HUES48 (cell line): ENCODE measurements around the gene GNPAT.

Source experiments
- H3K27ac ChIP-seq: one replicate; pipeline ENCODE4 v1.7.0; 2013; ENCODE audit warnings: low read depth, low read length, inconsistent platforms
- H3K27me3 ChIP-seq: 2 replicates; pipeline ENCODE4 v1.6.1; 2013; ENCODE audit warnings: mild to moderate bottlenecking, low read length; ENCODE audit not compliant: control insufficient read depth, insufficient read depth
- H3K36me3 ChIP-seq: 2 replicates; pipeline ENCODE4 v1.6.1; 2013; ENCODE audit warnings: low read length; ENCODE audit not compliant: control insufficient read depth, insufficient read depth
- H3K4me1 ChIP-seq: 2 replicates; pipeline ENCODE4 v1.6.1; 2013; ENCODE audit warnings: mild to moderate bottlenecking, low read length; ENCODE audit not compliant: control insufficient read depth, insufficient read depth
- H3K4me3 ChIP-seq: 2 replicates; pipeline ENCODE4 v1.5.1; 2013; ENCODE audit warnings: mild to moderate bottlenecking, low read depth, low read length
- H3K9ac ChIP-seq: 2 replicates; pipeline ENCODE4 v1.6.1; 2013; ENCODE audit warnings: mild to moderate bottlenecking, low read depth, low read length, moderate library complexity
- H3K9me3 ChIP-seq: 2 replicates; pipeline ENCODE4 v1.6.1; 2013; ENCODE audit warnings: low read length; ENCODE audit not compliant: control insufficient read depth, insufficient read depth

The GNPAT gene

GRCh38 chr1:231240883-231241735, at the start of gene GNPAT:
TSS of gene GNPAT (plus strand) at chr1:231241212. CDS start at chr1:231241379, 167 bp downstream.
- peaks cover 19% of the 10 kb centered on the region for H3K36me3 ChIP-seq
- no peaks in the 10 kb centered on the region for H3K27me3 ChIP-seq
- H3K9me3 ChIP-seq, result no peaks in the 10 kb centered on the region
- H3K27ac ChIP-seq, result peak within 1 kb of the TSS; percentile 65
- peak within 1 kb of the TSS; percentile 88 for H3K4me3 ChIP-seq
- peaks cover 5% of the 10 kb centered on the region for H3K4me1 ChIP-seq
- peak within 1 kb of the TSS; percentile 71 for H3K9ac ChIP-seq

DNA sequence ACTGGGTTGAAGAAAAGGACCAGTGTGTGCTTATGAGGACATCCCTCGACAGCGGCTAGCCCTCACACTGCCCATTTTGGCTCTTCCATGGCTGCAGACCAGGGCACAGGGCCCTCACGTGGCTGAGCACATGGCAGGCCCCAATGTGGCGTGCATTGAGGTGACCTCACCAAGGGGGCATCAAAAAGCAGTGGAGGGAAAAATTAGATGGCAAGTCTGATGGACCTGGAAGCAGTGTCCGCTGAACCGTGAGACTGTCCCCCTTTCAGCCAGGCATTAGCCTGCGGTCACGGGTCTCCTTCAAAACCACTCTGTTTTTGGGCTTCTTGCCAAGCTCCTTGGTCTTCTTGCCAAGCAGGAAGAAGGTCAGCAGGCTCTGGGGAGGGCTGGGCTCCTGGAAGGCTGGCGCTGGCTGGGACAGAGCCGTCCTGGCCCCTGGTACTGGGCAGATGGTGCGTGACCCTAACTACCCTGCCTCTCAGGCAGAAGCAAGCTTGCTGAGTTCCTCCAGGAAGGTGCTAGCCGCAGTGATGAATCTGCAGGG, 48.3 kb upstream of the GNPAT start:
- Histone ChIP-seq H3K36me3 (no peaks in the 10 kb centered on the region), H3K4me3 (no peak overlapping the region), H3K27me3 (peaks cover 14% of the 10 kb centered on the region), H3K9me3 (no peaks in the 10 kb centered on the region), H3K4me1 (no peaks in the 10 kb centered on the region), H3K27ac (no peak overlapping the region), H3K9ac (no peak overlapping the region)

DNA sequence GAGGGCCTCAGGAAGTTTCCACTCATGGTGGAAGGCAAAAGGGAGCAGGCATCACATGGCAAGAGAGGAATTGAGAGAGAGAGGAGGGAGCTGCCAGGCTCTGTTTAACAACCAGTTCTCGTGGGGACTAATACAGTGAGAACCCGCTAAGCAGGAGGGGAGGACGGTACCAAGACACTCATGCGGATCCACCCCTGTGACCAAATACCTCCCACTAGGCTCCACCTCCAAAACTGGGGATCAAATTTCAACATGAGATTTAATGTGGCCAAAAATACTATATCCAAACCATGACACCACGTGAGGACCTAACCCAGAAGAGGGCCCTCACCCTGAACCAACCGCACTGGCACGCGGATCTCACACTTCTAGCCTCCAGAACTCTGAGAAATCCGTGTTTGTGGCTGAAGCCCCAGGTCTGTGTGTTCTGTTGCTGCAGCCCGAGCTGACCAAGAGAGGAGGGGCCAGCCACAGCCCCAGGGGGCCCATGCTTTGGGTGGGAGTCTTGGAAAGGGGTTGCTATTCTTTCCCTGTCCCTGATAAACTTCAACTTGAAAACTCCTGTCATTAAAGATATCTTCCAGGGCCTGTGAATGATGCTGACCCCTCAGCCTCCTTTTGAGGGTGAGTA, 47.2 kb upstream of the GNPAT start:
- Histone ChIP-seq H3K9me3 (no peaks in the 10 kb centered on the region), H3K4me1 (no peaks in the 10 kb centered on the region), H3K27ac (no peak overlapping the region), H3K27me3 (peaks cover 4% of the 10 kb centered on the region; the same call in 1 of the 2 replicates), H3K36me3 (no peaks in the 10 kb centered on the region), H3K9ac (no peak overlapping the region), H3K4me3 (no peak overlapping the region)

DNA sequence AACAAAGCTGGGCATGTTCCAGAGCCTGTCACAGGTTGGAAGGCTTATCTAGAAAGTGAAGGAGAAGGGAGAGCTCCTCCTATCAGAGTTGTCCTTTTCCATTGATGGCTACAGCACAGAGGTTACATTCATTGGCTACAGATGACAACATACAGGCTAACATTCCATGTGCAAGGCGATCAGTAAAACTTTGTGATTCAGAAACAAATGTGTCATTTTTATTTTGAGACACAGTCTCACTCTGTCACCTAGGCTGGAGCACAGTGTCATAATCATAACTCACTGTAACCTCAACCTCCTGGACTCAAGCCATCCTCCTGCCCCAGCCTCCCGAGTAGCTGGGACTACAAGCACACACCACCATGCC, 46.6 kb upstream of the GNPAT start:
- H3K9me3 ChIP-seq, result no peaks in the 10 kb centered on the region
- H3K9ac ChIP-seq, result no peak overlapping the region
- no peaks in the 10 kb centered on the region for H3K36me3 ChIP-seq
- H3K4me3 ChIP-seq, result no peak overlapping the region
- H3K27ac ChIP-seq, result no peak overlapping the region
- no peaks in the 10 kb centered on the region for H3K4me1 ChIP-seq
- H3K27me3 ChIP-seq, result peaks cover 9% of the 10 kb centered on the region

- Histone ChIP-seq H3K27ac (no peak overlapping the region), H3K9ac (no peak overlapping the region), H3K4me1 (no peaks in the 10 kb centered on the region), H3K27me3 (peaks cover 14% of the 10 kb centered on the region), H3K36me3 (no peaks in the 10 kb centered on the region), H3K4me3 (no peak overlapping the region), H3K9me3 (no peaks in the 10 kb centered on the region)
Measured at GRCh38 chr1:231194843-231195516, 46.0 kb upstream of the GNPAT start.

- Histone ChIP-seq H3K27ac (no peak overlapping the region), H3K36me3 (no peaks in the 10 kb centered on the region), H3K27me3 (peaks cover 20% of the 10 kb centered on the region)
Measured at GRCh38 chr1:231196307-231196706, 44.7 kb upstream of the GNPAT start.

GRCh38 chr1:231196728-231197127, 44.3 kb upstream of the GNPAT start:
- peaks cover 24% of the 10 kb centered on the region for H3K27me3 ChIP-seq
- H3K27ac ChIP-seq, result no peak overlapping the region
- no peak overlapping the region for H3K9ac ChIP-seq
- H3K4me3 ChIP-seq, result no peak overlapping the region
- no peaks in the 10 kb centered on the region for H3K4me1 ChIP-seq
- no peaks in the 10 kb centered on the region for H3K9me3 ChIP-seq
- H3K36me3 ChIP-seq, result no peaks in the 10 kb centered on the region

More at GRCh38 chr1:231196307-231196706, 44.7 kb upstream of the GNPAT start:
- no peaks in the 10 kb centered on the region for H3K9me3 ChIP-seq
- H3K4me3 ChIP-seq, result no peak overlapping the region
- H3K9ac ChIP-seq, result no peak overlapping the region
- H3K4me1 ChIP-seq, result no peaks in the 10 kb centered on the region

- H3K27me3 ChIP-seq, result peaks cover 49% of the 10 kb centered on the region
- no peaks in the 10 kb centered on the region for H3K36me3 ChIP-seq
- H3K27ac ChIP-seq, result no peak overlapping the region
- no peak overlapping the region for H3K4me3 ChIP-seq
- H3K9me3 ChIP-seq, result no peaks in the 10 kb centered on the region
- no peak overlapping the region for H3K9ac ChIP-seq
- H3K4me1 ChIP-seq, result no peaks in the 10 kb centered on the region
Measured at GRCh38 chr1:231199868-231200267, 41.1 kb upstream of the GNPAT start.

- Histone ChIP-seq H3K27ac (no peak overlapping the region), H3K4me1 (no peaks in the 10 kb centered on the region), H3K27me3 (peaks cover 53% of the 10 kb centered on the region), H3K4me3 (no peak overlapping the region), H3K36me3 (no peaks in the 10 kb centered on the region), H3K9ac (no peak overlapping the region), H3K9me3 (no peaks in the 10 kb centered on the region)
Measured at GRCh38 chr1:231200388-231201031, 40.5 kb upstream of the GNPAT start.

GRCh38 chr1:231201375-231201978, 39.5 kb upstream of the GNPAT start:
- Histone ChIP-seq H3K27ac (no peak overlapping the region), H3K4me1 (no peaks in the 10 kb centered on the region), H3K4me3 (no peak overlapping the region), H3K9me3 (no peaks in the 10 kb centered on the region), H3K9ac (no peak overlapping the region), H3K27me3 (peaks cover 54% of the 10 kb centered on the region), H3K36me3 (no peaks in the 10 kb centered on the region)
